Measurements from ENCODE around the gene MUSTN1. TPM values are rescaled to one million over a fixed set of nuclear protein-coding genes. Genes with fewer than 3 reads are reported as not detected.

The MUSTN1 gene
- polyA plus RNA-seq, 1 donor (not counting 4 experiments of a cell fraction or from before 2014, with no cell fraction given) = not detected

- H3K4me1 ChIP-seq (ENCODE audit: control insufficient read depth, extremely low read depth, insufficient read depth, low read length) = no peaks in the 10 kb centered on the region
- H3K4me2 ChIP-seq (ENCODE audit: control insufficient read depth, extremely low read depth, insufficient read depth, low read depth, low read length) = no peak overlapping the region
- H3K79me2 ChIP-seq (ENCODE audit: control insufficient read depth, insufficient read depth, low read length) = no peaks in the 10 kb centered on the region
- no peaks in the 10 kb centered on the region for H3K9me1 ChIP-seq (ENCODE audit: control insufficient read depth, extremely low read depth, insufficient read depth, low read length)
- TF ChIP-seq CTCF (optimal IDR thresholded peaks at IDR 0.05 in 1 of 3, IDR thresholded peaks at IDR 0.05 in 1 of 3, conservative IDR thresholded peaks at IDR 0.05 in 1 of 3; ENCODE audit: extremely low read depth in 1 of 3, insufficient read depth in 2 of 3, low read length in 3 of 3) (peak; percentile 22 to 63 (median 40)), EZH2 (IDR thresholded peaks at IDR 0.05; ENCODE audit: low read length) (no peak)
- H3K36me3 ChIP-seq (ENCODE audit: control insufficient read depth in 2 of 2, extremely low read depth in 1 of 2, insufficient read depth in 2 of 2, low read length in 2 of 2) = peaks cover 7 to 9% of the 10 kb centered on the region in 2 experiments
- no peak overlapping the region for H3K4me3 ChIP-seq (ENCODE audit: control insufficient read depth in 2 of 3, extremely low read depth in 1 of 3, insufficient read depth in 2 of 3, low read depth in 1 of 3, low read length in 3 of 3)
- FAIRE-seq (no peak), DNase-seq (ENCODE audit: low read depth, low spot score) (no peak)
- H3K9ac ChIP-seq (ENCODE audit: control insufficient read depth, extremely low read depth, insufficient read depth, low read length) = no peak overlapping the region
- dilution Hi-C loops (cut with MboI; ENCODE audit: extremely low pct_ligation_motif_present, low sequenced_read_pairs) = no loop called here
- H4K20me1 ChIP-seq (ENCODE audit: control insufficient read depth, extremely low read depth, insufficient read depth, low read length) = no peaks in the 10 kb centered on the region
- no peaks in the 10 kb centered on the region for H3K27me3 ChIP-seq (ENCODE audit: control insufficient read depth, extremely low read depth, insufficient read depth, low read length)
- H3K9me3 ChIP-seq (ENCODE audit: control insufficient read depth, low read depth, low read length) = no peaks in the 10 kb centered on the region
- H2AFZ ChIP-seq (ENCODE audit: control insufficient read depth, low read length) = no peak overlapping the region
- H3K27ac ChIP-seq (ENCODE audit: control insufficient read depth, insufficient read depth, low read length) = no peak overlapping the region
Observed at GRCh38 chr3:52845691-52846431, 11.0 kb upstream of the MUSTN1 start.

DNA sequence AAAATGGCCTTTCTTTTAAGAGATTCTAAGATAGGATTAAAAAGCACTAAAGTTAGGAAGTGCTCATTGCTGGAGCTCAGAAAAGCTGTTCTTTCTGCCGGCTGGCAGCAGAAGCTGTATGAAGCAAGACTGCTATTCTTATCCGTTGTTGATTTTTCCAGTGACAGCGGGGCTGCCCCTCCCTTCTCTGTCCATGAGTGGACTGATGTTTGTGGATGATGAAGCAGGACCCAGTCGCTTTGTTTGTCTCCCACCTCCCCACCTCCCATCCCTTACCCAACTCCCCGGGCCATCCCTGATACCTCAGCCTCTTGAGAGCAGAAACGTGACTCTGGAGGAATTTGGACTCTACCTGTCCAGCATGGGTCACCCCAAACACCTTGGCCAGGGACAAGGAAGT is 10.3 kb upstream of the MUSTN1 start:
- Histone ChIP-seq H3K4me2 (ENCODE audit: control insufficient read depth, extremely low read depth, insufficient read depth, low read depth, low read length) (no peak overlapping the region), H3K9me1 (ENCODE audit: control insufficient read depth, extremely low read depth, insufficient read depth, low read length) (no peaks in the 10 kb centered on the region), H3K27me3 (ENCODE audit: control insufficient read depth, extremely low read depth, insufficient read depth, low read length) (no peaks in the 10 kb centered on the region), H3K27ac (ENCODE audit: control insufficient read depth, insufficient read depth, low read length) (no peak overlapping the region), H3K9me3 (ENCODE audit: control insufficient read depth, low read depth, low read length) (no peaks in the 10 kb centered on the region), H4K20me1 (ENCODE audit: control insufficient read depth, extremely low read depth, insufficient read depth, low read length) (no peaks in the 10 kb centered on the region), H3K4me3 (ENCODE audit: control insufficient read depth in 2 of 3, extremely low read depth in 1 of 3, insufficient read depth in 2 of 3, low read depth in 1 of 3, low read length in 3 of 3) (no peak overlapping the region), H3K36me3 (ENCODE audit: control insufficient read depth in 2 of 2, extremely low read depth in 1 of 2, insufficient read depth in 2 of 2, low read length in 2 of 2) (peaks cover 7 to 11% of the 10 kb centered on the region in 2 experiments), H3K9ac (ENCODE audit: control insufficient read depth, extremely low read depth, insufficient read depth, low read length) (no peak overlapping the region), H3K4me1 (ENCODE audit: control insufficient read depth, extremely low read depth, insufficient read depth, low read length) (no peaks in the 10 kb centered on the region), H3K79me2 (ENCODE audit: control insufficient read depth, insufficient read depth, low read length) (no peaks in the 10 kb centered on the region), H2AFZ (ENCODE audit: control insufficient read depth, low read length) (no peak overlapping the region)
- DNase-seq (ENCODE audit: low read depth, low spot score) (no peak), FAIRE-seq (no peak)
- dilution Hi-C loops (cut with MboI; ENCODE audit: extremely low pct_ligation_motif_present, low sequenced_read_pairs) = no loop called here
- no peak for TF ChIP-seq CTCF (optimal IDR thresholded peaks at IDR 0.05 in 1 of 3, IDR thresholded peaks at IDR 0.05 in 1 of 3, conservative IDR thresholded peaks at IDR 0.05 in 1 of 3; ENCODE audit: extremely low read depth in 1 of 3, insufficient read depth in 2 of 3, low read length in 3 of 3)
- TF ChIP-seq EZH2 (IDR thresholded peaks at IDR 0.05; ENCODE audit: low read length) = no peak

Measured in keratinocyte (primary cell).